NCI-H510A treated with DMSO at 0.1 percent for 48 hours (cell line): Measurements from ENCODE around the gene ZBTB20.
"Not testable (repeated sequence)": the region's sequence is repeated elsewhere in the genome, so short reads cannot be mapped to it uniquely, and the experiment has no call there.

Source experiments
- DNase-seq: peaks from one replicate; lab custom pipeline; 2025; lab: John Stamatoyannopoulos, UW

The ZBTB20 gene

DNA sequence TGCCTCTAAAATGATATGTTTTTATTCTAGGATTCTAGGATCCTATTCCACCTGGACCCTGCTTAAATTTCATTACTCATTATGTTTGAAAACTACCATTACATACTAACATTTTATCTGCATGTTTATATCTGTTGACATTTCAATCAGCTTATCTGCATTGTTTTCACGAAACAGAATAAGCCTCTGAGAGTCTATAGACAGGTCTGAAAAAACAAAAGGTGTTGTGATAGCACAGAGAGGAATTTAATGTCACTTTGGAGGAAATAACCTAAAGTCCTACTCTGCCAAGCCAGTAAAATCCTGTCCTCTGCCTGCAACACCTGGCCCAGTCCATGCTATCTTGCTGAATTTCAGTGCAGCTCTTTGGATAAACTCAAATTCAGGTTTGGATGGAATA, 315.2 kb downstream of the ZBTB20 start:
- DNase-seq, result no peak

GRCh38 chr3:114830652-114831051, 316.4 kb downstream of the ZBTB20 start:
- no peak for DNase-seq

DNA sequence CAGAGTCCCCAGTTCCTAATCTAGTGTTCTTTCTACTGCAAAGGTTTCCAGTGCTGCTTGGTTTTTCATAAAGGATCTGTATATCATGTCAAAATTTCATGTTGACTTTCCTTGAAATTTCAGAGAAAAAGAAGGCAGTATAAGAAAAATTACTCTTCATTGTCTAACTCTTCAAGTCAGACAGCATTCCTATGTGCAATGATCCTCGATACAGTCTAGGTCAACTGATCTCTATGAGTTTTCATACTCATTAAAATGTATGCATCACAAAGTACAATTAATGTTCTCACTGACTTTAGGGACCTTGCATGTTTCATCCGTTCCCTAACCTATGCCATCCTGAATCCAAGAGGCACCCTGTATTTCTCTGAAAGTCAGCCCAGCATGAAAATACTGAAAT, 317.3 kb downstream of the ZBTB20 start:
- DNase-seq, result no peak

DNA sequence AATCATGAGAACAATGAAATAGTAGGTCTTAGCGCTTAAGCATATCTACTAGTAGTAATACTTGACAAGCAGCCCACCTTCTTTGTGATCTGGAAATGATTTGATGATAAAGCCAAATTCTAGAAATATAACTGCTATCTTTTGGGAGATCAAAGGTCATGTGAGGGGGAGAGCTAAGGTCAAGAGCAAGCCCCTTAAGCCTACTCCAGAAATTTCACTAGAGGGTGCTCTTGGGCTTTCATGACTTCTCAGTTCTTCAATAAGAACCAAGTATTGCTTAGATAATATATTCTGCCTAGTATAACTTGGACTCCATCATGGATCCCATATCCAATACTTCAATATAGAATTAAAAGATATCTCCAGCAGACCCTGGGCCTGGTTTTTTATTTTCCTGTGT, 319.6 kb downstream of the ZBTB20 start:
- peak; percentile 41 for DNase-seq

DNA sequence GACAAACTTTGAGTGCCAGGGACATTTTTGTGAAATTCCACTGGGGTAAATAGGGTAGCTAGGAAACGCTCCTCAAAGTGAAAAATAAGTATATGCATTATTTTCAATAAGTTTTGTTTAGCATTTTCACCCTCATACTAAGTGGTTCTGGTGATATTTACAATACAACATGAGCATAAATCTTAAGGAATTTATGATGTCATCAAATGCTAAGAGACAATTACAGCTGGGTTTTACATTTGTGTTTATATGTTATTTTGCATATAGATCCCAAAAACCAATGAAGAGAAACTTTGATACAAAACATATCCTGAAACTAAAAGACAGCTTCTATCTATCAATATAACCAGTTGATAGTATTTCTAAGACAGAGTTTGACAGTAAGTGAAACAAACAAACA, 323.1 kb downstream of the ZBTB20 start:
- no peak for DNase-seq

- DNase-seq, result no peak
Measured at GRCh38 chr3:114823061-114823460, 324.0 kb downstream of the ZBTB20 start.

GRCh38 chr3:114816052-114816451, 331.0 kb downstream of the ZBTB20 start:
- DNase-seq, result no peak

DNA sequence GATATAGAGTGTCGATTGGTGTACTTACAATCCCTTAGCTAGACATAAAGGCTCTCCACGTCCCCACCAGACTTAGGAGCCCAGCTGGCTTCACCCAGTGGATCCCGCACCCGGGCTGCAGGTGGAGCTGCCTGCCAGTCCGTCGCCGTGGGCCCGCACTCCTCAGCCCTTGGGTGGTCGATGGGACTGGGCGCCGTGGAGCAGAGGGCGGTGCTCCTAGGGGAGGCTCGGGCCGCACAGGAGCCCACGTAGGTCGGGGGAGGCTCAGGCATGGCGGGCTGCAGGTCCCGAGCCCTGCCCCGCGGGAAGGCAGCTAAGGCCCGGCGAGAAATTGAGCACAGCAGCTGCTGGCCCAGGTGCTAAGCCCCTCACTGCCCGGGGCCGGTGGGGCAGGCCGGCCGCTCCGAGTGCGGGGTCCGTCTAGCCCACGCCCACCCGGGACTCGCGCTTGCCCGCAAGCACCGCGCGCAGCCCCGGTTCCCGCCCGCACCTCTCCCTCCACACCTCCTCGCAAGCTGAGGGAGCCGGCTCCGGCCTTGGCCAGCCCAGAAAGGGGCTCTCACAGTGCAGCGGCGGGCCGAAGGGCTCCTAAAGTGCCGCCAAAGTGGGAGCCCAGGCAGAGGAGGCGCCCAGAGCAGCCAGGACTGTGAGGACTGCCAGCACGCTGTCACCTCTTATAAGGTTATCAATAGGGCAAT, 334.4 kb downstream of the ZBTB20 start:
- DNase-seq, result not testable (repeated sequence)

GRCh38 chr3:114809668-114810413, 337.2 kb downstream of the ZBTB20 start:
- no peak for DNase-seq

DNA sequence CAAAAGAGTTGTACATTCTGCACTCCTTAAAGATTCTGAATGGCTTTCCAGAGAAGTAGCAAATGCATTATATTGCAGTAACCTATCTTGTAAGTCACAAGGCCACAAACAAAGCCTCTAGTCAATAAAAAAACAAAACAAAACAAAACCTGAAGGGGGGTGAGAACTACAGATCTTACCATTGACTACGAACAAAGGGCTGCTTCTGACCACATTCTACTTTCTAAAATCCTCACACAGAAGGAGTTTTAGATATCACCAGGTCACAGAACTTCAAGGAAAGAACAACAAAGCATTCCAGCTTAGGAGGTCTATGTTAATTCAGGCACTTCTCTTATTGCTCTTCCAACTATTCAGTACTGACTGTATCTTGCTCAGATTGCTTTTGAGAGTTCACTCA, 343.0 kb downstream of the ZBTB20 start:
- no peak for DNase-seq

- no peak for DNase-seq
Measured at GRCh38 chr3:114803042-114803695, 343.9 kb downstream of the ZBTB20 start.

- DNase-seq, result no peak
Measured at GRCh38 chr3:114800272-114801031, 346.6 kb downstream of the ZBTB20 start.

DNA sequence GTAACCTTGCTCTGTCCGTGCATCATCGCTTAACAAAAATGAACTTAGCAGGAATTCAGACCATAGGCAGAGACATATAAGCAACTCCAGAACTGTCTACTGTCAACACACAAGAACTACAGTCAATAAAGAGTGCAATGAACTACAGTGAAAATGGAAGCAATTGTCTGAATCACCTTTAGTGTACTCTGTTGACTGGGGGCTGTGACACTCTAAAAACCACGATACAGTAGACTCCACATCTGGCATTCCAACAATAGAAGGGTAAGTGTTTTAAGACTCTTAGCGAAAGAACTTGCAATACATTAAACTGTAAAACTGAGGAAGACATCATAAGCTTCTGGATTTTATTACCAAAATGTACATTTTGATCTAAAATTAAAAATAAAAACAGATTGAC, 347.3 kb downstream of the ZBTB20 start:
- no peak for DNase-seq

GRCh38 chr3:114796796-114797195, 350.3 kb downstream of the ZBTB20 start:
- no peak for DNase-seq

GRCh38 chr3:114794894-114795630, 352.0 kb downstream of the ZBTB20 start:
- DNase-seq, result no peak

DNA sequence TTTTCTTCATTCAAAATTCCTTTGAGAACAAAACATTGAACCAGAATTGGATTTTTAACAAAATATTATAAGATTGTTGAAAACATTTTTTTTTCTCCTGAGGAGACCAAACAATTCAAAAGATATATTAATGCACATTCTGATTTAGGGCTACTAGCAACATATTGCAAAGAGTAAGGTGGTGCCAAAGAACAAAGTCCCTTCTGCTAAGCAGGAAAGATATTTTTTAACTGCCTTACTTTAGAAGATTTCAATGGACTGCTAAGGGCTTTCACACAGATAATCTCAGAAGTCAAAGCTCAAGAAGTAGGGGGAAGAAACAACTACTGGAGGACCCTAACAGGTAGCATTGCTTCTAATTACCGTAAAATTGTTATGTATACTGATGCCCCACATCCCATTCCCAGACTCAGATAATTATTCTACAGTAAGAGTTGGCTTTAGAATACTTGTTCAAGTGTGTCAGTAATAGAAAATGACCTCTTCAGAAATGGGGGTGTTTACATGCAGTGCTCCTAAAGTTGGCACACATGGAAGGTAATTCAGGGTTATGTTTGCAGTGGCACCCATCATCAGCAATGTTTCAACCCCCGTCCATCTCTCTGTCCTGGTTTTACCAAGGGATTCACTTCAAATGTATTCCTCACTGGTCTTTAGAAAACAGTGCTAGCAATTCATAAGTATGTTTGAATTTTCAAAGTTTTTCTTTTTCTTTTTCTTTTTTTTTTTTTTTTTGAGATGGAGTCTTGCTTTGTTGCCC, 354.7 kb downstream of the ZBTB20 start:
- DNase-seq, result no peak

- no peak for DNase-seq
Measured at GRCh38 chr3:114790752-114791151, 356.3 kb downstream of the ZBTB20 start.

DNA sequence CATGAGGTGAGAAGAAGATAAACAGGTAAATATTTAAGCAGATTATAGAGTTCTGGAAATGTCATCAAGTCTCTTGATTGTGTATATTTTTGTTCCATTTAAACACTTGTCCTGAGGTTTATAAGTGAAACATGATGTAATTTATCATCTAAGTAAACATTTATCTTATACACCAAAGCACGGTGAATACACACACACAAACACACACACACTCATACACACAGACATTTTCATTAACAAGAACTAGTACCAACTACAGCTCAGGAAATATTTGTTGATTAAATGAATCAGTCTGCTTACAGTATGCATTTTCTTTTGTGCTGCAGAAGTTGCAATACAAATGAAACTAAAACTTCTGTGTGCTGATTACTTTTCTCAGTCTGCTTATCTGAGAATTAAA, 357.3 kb downstream of the ZBTB20 start:
- DNase-seq, result peak; percentile 5

GRCh38 chr3:114775395-114775794, 371.7 kb downstream of the ZBTB20 start:
- no peak for DNase-seq

DNA sequence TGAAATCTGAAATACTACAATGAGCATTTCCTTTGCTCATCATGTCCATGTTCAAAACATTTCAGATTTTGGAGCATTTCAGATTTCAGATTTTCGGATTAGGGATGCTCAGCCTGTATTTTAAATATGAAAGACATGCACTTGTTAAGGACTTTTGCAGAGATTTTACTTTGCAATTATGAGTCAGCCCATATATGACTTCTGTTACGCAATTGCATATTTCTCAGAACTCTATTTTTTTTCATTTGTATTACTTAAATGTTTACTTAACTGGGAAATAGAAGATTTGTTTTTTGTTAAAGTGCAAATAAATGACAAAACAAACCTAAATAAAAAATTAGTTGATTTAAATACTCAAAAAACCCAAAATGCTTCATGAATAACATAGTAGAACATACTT, 376.2 kb downstream of the ZBTB20 start:
- no peak for DNase-seq

GRCh38 chr3:114764056-114764492, 383.0 kb downstream of the ZBTB20 start:
- no peak for DNase-seq
